ENCODE data around the gene RTN3.

RTN3 gene

GRCh38 chr11:63660972-63661371 is 20.3 kb upstream of the RTN3 start:
- no peak overlapping the region for H3K4me3 ChIP-seq (replicated peaks in 1 of 2; ENCODE audit: low read depth in 2 of 2, low read length in 2 of 2)
- TF ChIP-seq, protein P1, sequence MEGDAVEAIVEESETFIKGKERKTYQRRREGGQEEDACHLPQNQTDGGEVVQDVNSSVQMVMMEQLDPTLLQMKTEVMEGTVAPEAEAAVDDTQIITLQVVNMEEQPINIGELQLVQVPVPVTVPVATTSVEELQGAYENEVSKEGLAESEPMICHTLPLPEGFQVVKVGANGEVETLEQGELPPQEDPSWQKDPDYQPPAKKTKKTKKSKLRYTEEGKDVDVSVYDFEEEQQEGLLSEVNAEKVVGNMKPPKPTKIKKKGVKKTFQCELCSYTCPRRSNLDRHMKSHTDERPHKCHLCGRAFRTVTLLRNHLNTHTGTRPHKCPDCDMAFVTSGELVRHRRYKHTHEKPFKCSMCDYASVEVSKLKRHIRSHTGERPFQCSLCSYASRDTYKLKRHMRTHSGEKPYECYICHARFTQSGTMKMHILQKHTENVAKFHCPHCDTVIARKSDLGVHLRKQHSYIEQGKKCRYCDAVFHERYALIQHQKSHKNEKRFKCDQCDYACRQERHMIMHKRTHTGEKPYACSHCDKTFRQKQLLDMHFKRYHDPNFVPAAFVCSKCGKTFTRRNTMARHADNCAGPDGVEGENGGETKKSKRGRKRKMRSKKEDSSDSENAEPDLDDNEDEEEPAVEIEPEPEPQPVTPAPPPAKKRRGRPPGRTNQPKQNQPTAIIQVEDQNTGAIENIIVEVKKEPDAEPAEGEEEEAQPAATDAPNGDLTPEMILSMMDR (IDR thresholded peaks at IDR 0.05; ENCODE audit: low read depth, low read length), result no peak
- DNase-seq (ENCODE audit: low read depth in 2 of 2), result no peak

- TF ChIP-seq, protein P1 (IDR thresholded peaks at IDR 0.05; ENCODE audit: low read depth, low read length), result no peak
- peak; percentile 61 to 80 for DNase-seq (ENCODE audit: low read depth in 2 of 2)
- no peak overlapping the region for H3K4me3 ChIP-seq (replicated peaks in 1 of 2; ENCODE audit: low read depth in 2 of 2, low read length in 2 of 2)
Measured at GRCh38 chr11:63663809-63664208, 17.5 kb upstream of the RTN3 start.

- TF ChIP-seq, protein P1 (IDR thresholded peaks at IDR 0.05; ENCODE audit: low read depth, low read length), result no peak
- DNase-seq (ENCODE audit: low read depth in 2 of 2), result peak; percentile 51 to 77
- no peak overlapping the region for H3K4me3 ChIP-seq (replicated peaks in 1 of 2; ENCODE audit: low read depth in 2 of 2, low read length in 2 of 2)
Measured at GRCh38 chr11:63666874-63667273, 14.4 kb upstream of the RTN3 start.

DNA sequence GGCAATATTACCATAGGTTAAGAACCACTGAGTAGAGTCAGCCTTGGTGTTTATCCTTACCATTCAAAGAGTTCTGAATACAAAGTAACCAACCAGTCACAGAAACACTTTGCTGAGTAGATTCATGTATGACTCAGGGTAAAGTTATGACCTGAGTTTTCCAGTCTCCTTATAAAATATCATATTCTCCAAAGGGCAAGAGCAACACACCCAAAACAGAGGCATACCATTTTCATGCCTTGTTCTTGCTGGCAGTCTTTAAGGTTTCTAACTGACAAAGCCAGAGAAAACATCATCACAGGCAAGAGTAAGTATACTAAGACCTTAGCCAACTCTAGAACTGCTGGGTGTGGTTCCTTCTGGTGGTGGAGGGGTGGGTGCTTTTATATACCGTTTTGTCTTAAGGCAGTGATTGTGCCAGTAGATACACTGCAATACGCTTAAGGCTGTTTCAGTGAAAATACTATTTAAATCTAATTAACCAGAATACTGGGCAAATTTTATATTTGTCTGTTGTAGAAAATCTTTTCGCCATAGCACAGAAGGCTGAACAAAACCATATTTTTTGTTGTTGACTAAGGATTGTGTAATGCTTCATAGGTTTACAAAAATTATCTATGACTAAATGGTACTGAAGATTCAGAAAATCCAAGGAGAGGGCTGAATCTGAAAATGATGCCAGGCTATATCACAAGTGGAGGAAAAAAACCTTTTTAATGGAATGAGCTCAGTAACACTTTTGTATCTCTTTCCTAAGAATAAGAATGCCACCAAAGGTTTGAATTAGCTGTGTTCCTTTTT is 13.1 kb upstream of the RTN3 start:
- TF ChIP-seq, protein P1 (IDR thresholded peaks at IDR 0.05; ENCODE audit: low read depth, low read length), result no peak
- no peak overlapping the region for H3K4me3 ChIP-seq (replicated peaks in 1 of 2; ENCODE audit: low read depth in 2 of 2, low read length in 2 of 2)
- peak; percentile 87 to 95 for DNase-seq (ENCODE audit: low read depth in 2 of 2)

DNA sequence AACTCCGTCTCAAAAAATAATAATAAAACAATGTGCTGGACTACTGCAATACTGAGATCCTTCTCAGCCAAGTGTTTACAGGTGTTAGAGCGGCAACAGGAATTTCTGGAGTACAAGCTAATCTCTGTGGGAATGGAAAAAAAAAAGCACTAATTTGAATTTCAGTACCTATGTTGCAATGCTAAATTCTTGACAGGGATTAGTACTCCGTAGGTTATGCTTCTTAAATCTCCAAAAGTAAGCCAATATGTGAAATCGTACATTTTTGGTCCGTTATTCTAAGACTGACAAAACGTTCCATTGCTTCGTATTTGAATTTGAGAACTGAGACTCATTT is 11.2 kb upstream of the RTN3 start:
- H3K4me3 ChIP-seq (replicated peaks in 1 of 2; ENCODE audit: low read depth in 2 of 2, low read length in 2 of 2), result peak overlapping the region; percentile 75 to 78
- TF ChIP-seq, protein P1 (IDR thresholded peaks at IDR 0.05; ENCODE audit: low read depth, low read length), result no peak
- DNase-seq (ENCODE audit: low read depth in 2 of 2), result no peak

GRCh38 chr11:63670433-63671321 is 10.6 kb upstream of the RTN3 start:
- H3K4me3 ChIP-seq (replicated peaks in 1 of 2; ENCODE audit: low read depth in 2 of 2, low read length in 2 of 2), result peak overlapping the region; percentile 75 to 78
- DNase-seq (ENCODE audit: low read depth in 2 of 2), result peak; percentile 55 to 70
- TF ChIP-seq, protein P1 (IDR thresholded peaks at IDR 0.05; ENCODE audit: low read depth, low read length), result peak; percentile 23

Data from cardiac fibroblast (primary cell).